HG02973 (cell line): ENCODE measurements around the gene GDPGP1.

Experiments used
- ATAC-seq: cut with Tn5 transposase; IDR thresholded peaks from one replicate; pipeline ENCODE4 v1.9.1; 2021; ENCODE audit warnings: moderate library complexity; ENCODE audit not compliant: unreplicated experiment

The GDPGP1 gene

GRCh38 chr15:90203922-90204321 is 30.1 kb upstream of the GDPGP1 start:
- no peak for ATAC-seq

GRCh38 chr15:90205050-90205848 is 28.8 kb upstream of the GDPGP1 start:
- ATAC-seq = no peak

GRCh38 chr15:90205886-90206285 is 28.1 kb upstream of the GDPGP1 start:
- ATAC-seq = no peak

GRCh38 chr15:90207252-90207651 is 26.8 kb upstream of the GDPGP1 start:
- no peak for ATAC-seq

- ATAC-seq = no peak
Observed at GRCh38 chr15:90208356-90208755, 25.7 kb upstream of the GDPGP1 start.

GRCh38 chr15:90209591-90209990 is 24.4 kb upstream of the GDPGP1 start:
- peak; percentile 48 for ATAC-seq

GRCh38 chr15:90210593-90210992 is 23.4 kb upstream of the GDPGP1 start:
- ATAC-seq = no peak

- no peak for ATAC-seq
Observed at GRCh38 chr15:90211009-90211408, 23.0 kb upstream of the GDPGP1 start.

GRCh38 chr15:90211440-90212143 is 22.4 kb upstream of the GDPGP1 start:
- ATAC-seq = no peak

GRCh38 chr15:90212221-90213098 is 21.5 kb upstream of the GDPGP1 start:
- ATAC-seq = no peak

GRCh38 chr15:90213122-90213817 is 20.7 kb upstream of the GDPGP1 start:
- ATAC-seq = no peak

GRCh38 chr15:90213818-90214204 is 20.2 kb upstream of the GDPGP1 start:
- no peak for ATAC-seq

GRCh38 chr15:90214553-90215196 is 19.3 kb upstream of the GDPGP1 start:
- no peak for ATAC-seq

GRCh38 chr15:90217671-90218394 is 16.2 kb upstream of the GDPGP1 start:
- no peak for ATAC-seq

- ATAC-seq = no peak
Observed at GRCh38 chr15:90219421-90220141, 14.4 kb upstream of the GDPGP1 start.

- no peak for ATAC-seq
Observed at GRCh38 chr15:90221246-90221900, 12.6 kb upstream of the GDPGP1 start.

- no peak for ATAC-seq
Observed at GRCh38 chr15:90222547-90222946, 11.5 kb upstream of the GDPGP1 start.

- ATAC-seq = no peak
Observed at GRCh38 chr15:90223441-90224165, 10.4 kb upstream of the GDPGP1 start.
